GM12878 (cell line): Measurements from ENCODE around the gene POLR2B. TPM values are rescaled to one million over a fixed set of nuclear protein-coding genes. Genes with fewer than 3 reads are reported as not detected.

ENCODE experiments used
- ATAC-seq: fragments of 200-7000 bp; cut with Tn5 transposase; 3 replicates; pipeline ENCODE4 v1.9.1; 2020; ENCODE audit warnings: mild to moderate bottlenecking, moderate library complexity
- BruUV-seq: library from RNA; stranded (reverse); fragments of 400-500 nt; replicated peaks from 2 replicates; lab custom pipeline; 2021; lab: Mats Ljungman, UMichigan
- CTCF ChIA-PET: fragments of 300-600 bp; sonication (Branson Sonifier 250); formaldehyde crosslinking; extraction: SDS; loops from one replicate; lab custom pipeline; 2021; ENCODE audit warnings: inconsistent platforms; lab: Yijun Ruan, JAX
- POLR2A ChIA-PET: fragments of 350-600 bp; formaldehyde crosslinking; extraction: SDS; loops from one replicate; lab custom pipeline; 2021; ENCODE audit warnings: inconsistent platforms; lab: Charles Lee
- RAD21 ChIA-PET: fragments of 300-600 bp; sonication (Branson Sonifier 250); formaldehyde crosslinking; loops from one replicate; lab custom pipeline; 2023; ENCODE audit warnings: antibody characterized with exemption; ENCODE audit not compliant: unreplicated experiment; lab: Charles Lee
- SMC1A ChIA-PET: fragments of 300-600 bp; sonication (Branson Sonifier 250); formaldehyde crosslinking; loops from one replicate; lab custom pipeline; 2023; ENCODE audit not compliant: unreplicated experiment, uncharacterized antibody; lab: Charles Lee
- DNase-seq: peaks from one replicate; pipeline ENCODE4 v3.0.0-alpha.2; 2011; ENCODE audit warnings: low read depth, low spot score
- FAIRE-seq: peaks from 3 replicates; lab custom pipeline; 2011; peaks lifted over from hg19 to GRCh38; lab: Jason Lieb, UNC
- H2AFZ ChIP-seq: 2 replicates; pipeline ENCODE4 v1.6.0; 2011; ENCODE audit warnings: low read depth, low read length, control low read depth; ENCODE audit not compliant: control insufficient read depth
- H3K27ac ChIP-seq: 2 replicates; pipeline ENCODE4 v1.5.1; 2011; ENCODE audit warnings: control low read depth; ENCODE audit not compliant: control insufficient read depth, insufficient read depth
- H3K27me3 ChIP-seq, 2 experiments: replicated peaks in 1 of 2; 2 replicates each; pipeline versions ENCODE4 v1.6.0 to v1.6.1; 2011; ENCODE audit warnings: low read length in 1 of 2; ENCODE audit not compliant: control insufficient read depth in 2 of 2, insufficient read depth in 2 of 2
- H3K36me3 ChIP-seq, 2 experiments: 2 replicates each; pipeline ENCODE4 v1.5.1; 2011; ENCODE audit warnings: low read length in 1 of 2; ENCODE audit not compliant: control insufficient read depth in 2 of 2, insufficient read depth in 2 of 2
- H3K4me1 ChIP-seq: 2 replicates; pipeline ENCODE4 v1.6.1; 2011; ENCODE audit warnings: mild to moderate bottlenecking, low read length, moderate library complexity, mixed read lengths; ENCODE audit not compliant: control insufficient read depth, insufficient read depth
- H3K4me2 ChIP-seq: 2 replicates; pipeline ENCODE4 v1.6.0; 2011; ENCODE audit warnings: control low read depth; ENCODE audit not compliant: control insufficient read depth, insufficient read depth
- H3K4me3 ChIP-seq: fragments of 200-600 bp; sonication (generic); 2 replicates; pipeline ENCODE4 v1.5.1; 2016
- H3K79me2 ChIP-seq: 2 replicates; pipeline ENCODE4 v1.6.0; 2011; ENCODE audit warnings: low read length; ENCODE audit not compliant: control insufficient read depth, insufficient read depth
- H3K9ac ChIP-seq: 2 replicates; pipeline ENCODE4 v1.8.0; 2011; ENCODE audit warnings: low read length, control low read depth, mixed read lengths; ENCODE audit not compliant: control insufficient read depth, insufficient read depth
- H3K9me3 ChIP-seq: replicated peaks from 3 replicates; pipeline ENCODE4 v1.5.1; 2011; ENCODE audit warnings: mild to moderate bottlenecking, low read length; ENCODE audit not compliant: control insufficient read depth, insufficient read depth
- H4K20me1 ChIP-seq: 2 replicates; pipeline ENCODE4 v1.6.0; 2011; ENCODE audit not compliant: control insufficient read depth, insufficient read depth
- ESRRA ChIP-seq: IDR thresholded peaks from 2 replicates; pipeline ENCODE4 v1.6.1; 2012; ENCODE audit warnings: mild to moderate bottlenecking, low read length, improper control_type of control experiment
- KLF5 ChIP-seq: fragments of 450-650 bp; IDR thresholded peaks from 2 replicates; pipeline ENCODE4 v1.6.1; 2014; ENCODE audit warnings: mild to moderate bottlenecking; ENCODE audit not compliant: partially characterized antibody
- LARP7 ChIP-seq: fragments of 450-650 bp; IDR thresholded peaks from 2 replicates; pipeline ENCODE4 v1.6.1; 2017; ENCODE audit warnings: mild to moderate bottlenecking
- PBX3 ChIP-seq: IDR thresholded peaks from 2 replicates; pipeline ENCODE4 v1.6.1; 2011; ENCODE audit warnings: mild to moderate bottlenecking, low read depth, low read length, moderate library complexity; ENCODE audit not compliant: insufficient replicate concordance
- RELB ChIP-seq: fragments of 450-650 bp; IDR thresholded peaks from 2 replicates; pipeline ENCODE4 v1.6.1; 2017; ENCODE audit warnings: low read depth, mild to moderate bottlenecking, moderate library complexity
- RUNX3 ChIP-seq: IDR thresholded peaks from 2 replicates; pipeline ENCODE4 v1.6.1; 2012; ENCODE audit warnings: low read length, inconsistent platforms
- SREBF2 ChIP-seq: IDR thresholded peaks from 2 replicates; pipeline ENCODE4 v1.6.1; 2012; ENCODE audit warnings: mild to moderate bottlenecking, low read length
- SRF ChIP-seq, 2 experiments: IDR thresholded peaks; 2 replicates each; pipeline ENCODE4 v1.6.1; 2011; ENCODE audit warnings: low read depth in 2 of 2, low read length in 2 of 2, mild to moderate bottlenecking in 1 of 2, moderate library complexity in 1 of 2
- TARDBP ChIP-seq: IDR thresholded peaks from 2 replicates; pipeline ENCODE4 v1.6.1; 2016; ENCODE audit warnings: borderline replicate concordance
- ZBED1 ChIP-seq: IDR thresholded peaks from 2 replicates; pipeline ENCODE4 v1.6.1; 2016; ENCODE audit warnings: borderline replicate concordance
- ZNF274 ChIP-seq: IDR thresholded peaks from one replicate; pipeline ENCODE4 v1.8.0; 2011; ENCODE audit not compliant: insufficient read length, insufficient read depth
- WGBS: methylation state at CpG from one replicate; pipeline ENCODE4 v1.1.6; 2016; ENCODE audit warnings: low lambda C conversion rate; ENCODE audit not compliant: insufficient replicate concordance, insufficient coverage; ENCODE audit errors: missing lambda C conversion rate; 5-methylcytosine and 5-hydroxymethylcytosine counted together
- in situ Hi-C: fragments of 300-500 bp; cut with MboI; formaldehyde crosslinking; loops from 9 replicates; pipeline ENCODE4 v1.14.3; 2018; ENCODE audit warnings: mixed read lengths
- intact Hi-C: fragments of 100-400 bp; cut with micrococcal nuclease; formaldehyde crosslinking; loops from one replicate; pipeline ENCODE4 v1.14.2; 2022; ENCODE audit not compliant: unreplicated experiment
- polyA plus RNA-seq, 11 experiments: library from polyadenylated mRNA; depleted of rRNA in 4 of 11; unstranded in 6 of 11; stranded (reverse) in 5 of 11; fragments of >200 nt; fragmentation: Nextera tagmentation in 4 of 11; fragmentation: Illumina TruSeq in 1 of 11; extraction: Ambion mirVana in 4 of 11; extraction: Trizol in 1 of 11; gene quantifications; 1 replicate in 1 of 11; 2 replicates in 10 of 11; pipeline versions ENCODE4 v1.2.1 to v1.2.3, GENCODE V29; 2011 to 2016; ENCODE audit warnings: inconsistent platforms in 2 of 11, missing spikeins in 2 of 11, low read depth in 1 of 11
- total RNA-seq, 4 experiments: library from RNA; depleted of rRNA in 3 of 4; stranded (reverse); fragments of >200 nt in 3 of 4; fragmentation: Illumina TruSeq in 1 of 4; extraction: Trizol in 1 of 4; gene quantifications; 2 replicates each; pipeline versions ENCODE4 v1.2.1 to v1.2.3, GENCODE V29; 2013 to 2021
- TF ChIP-seq, protein P1 (sequence below): fragments of 150-350 bp; IDR thresholded peaks from 2 replicates; pipeline ENCODE4 v1.6.1; 2016; ENCODE audit warnings: low read depth, low read length

POLR2B gene
- total and polyA plus RNA-seq, 10 of the 15 experiments (the other 5 are each of a cell fraction or from before 2014, with no cell fraction given), result 46.0 to 183 (median 99.2) TPM

- in situ Hi-C loops, result no loop called here
These were observed 60.6 kb downstream of the POLR2B start for GRCh38 chr4:57039345-57039744.

DNA sequence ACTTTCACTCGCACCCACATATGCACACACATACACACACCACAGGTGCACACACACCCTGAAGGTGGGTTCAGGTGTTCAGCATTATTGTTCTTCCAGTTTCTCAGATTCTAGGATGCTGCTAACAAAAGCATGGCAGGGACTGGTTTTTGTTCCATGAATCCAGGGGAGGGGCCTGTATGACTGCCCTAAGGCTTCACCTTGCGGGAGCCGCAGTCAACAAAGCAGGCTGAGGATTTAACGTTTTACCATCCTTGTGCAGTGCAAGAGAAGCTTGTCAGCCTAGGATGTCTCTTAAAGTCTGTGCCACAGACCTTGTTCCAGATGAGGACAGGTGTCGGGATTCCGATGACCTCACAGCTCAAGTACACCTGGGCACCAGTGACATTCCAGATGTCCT lies 61.8 kb downstream of the POLR2B start:
- ChIA-PET RAD21 (no interaction called here), SMC1A (no interaction called here), CTCF (interaction anchor here (1.5 kb wide), 1 partner anchor 9 kb away, joined by 4 read pairs; no protein-coding TSS in a partner anchor), POLR2A (no interaction called here)
- Histone ChIP-seq H3K4me2 (no peak overlapping the region), H2AFZ (no peak overlapping the region), H3K27me3 (no peaks in the 10 kb centered on the region), H3K36me3 (no peaks in the 10 kb centered on the region), H4K20me1 (no peaks in the 10 kb centered on the region), H3K9me3 (no peaks in the 10 kb centered on the region), H3K4me1 (no peaks in the 10 kb centered on the region), H3K4me3 (no peak overlapping the region), H3K27ac (no peak overlapping the region), H3K9ac (no peak overlapping the region), H3K79me2 (no peaks in the 10 kb centered on the region)
- FAIRE-seq, result no peak
- ATAC-seq, result no peak
- 47% methylated on average over 6 of the region's 6 CpGs for WGBS
- in situ Hi-C loops, result no loop called here
- BruUV-seq, result no TSS peak
- intact Hi-C loops, result no loop called here
- no peak for DNase-seq
- TF ChIP-seq RELB (no peak), ZBED1 (no peak), RUNX3 (no peak), LARP7 (no peak), ESRRA (no peak), SRF (IDR thresholded peaks at IDR 0.05; ENCODE audit: low read depth in 2 of 2, low read length in 2 of 2) (no peak), TARDBP (no peak), ZNF274 (no peak)
- TF ChIP-seq, protein P1, sequence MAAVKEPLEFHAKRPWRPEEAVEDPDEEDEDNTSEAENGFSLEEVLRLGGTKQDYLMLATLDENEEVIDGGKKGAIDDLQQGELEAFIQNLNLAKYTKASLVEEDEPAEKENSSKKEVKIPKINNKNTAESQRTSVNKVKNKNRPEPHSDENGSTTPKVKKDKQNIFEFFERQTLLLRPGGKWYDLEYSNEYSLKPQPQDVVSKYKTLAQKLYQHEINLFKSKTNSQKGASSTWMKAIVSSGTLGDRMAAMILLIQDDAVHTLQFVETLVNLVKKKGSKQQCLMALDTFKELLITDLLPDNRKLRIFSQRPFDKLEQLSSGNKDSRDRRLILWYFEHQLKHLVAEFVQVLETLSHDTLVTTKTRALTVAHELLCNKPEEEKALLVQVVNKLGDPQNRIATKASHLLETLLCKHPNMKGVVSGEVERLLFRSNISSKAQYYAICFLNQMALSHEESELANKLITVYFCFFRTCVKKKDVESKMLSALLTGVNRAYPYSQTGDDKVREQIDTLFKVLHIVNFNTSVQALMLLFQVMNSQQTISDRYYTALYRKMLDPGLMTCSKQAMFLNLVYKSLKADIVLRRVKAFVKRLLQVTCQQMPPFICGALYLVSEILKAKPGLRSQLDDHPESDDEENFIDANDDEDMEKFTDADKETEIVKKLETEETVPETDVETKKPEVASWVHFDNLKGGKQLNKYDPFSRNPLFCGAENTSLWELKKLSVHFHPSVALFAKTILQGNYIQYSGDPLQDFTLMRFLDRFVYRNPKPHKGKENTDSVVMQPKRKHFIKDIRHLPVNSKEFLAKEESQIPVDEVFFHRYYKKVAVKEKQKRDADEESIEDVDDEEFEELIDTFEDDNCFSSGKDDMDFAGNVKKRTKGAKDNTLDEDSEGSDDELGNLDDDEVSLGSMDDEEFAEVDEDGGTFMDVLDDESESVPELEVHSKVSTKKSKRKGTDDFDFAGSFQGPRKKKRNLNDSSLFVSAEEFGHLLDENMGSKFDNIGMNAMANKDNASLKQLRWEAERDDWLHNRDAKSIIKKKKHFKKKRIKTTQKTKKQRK, result no peak

More at GRCh38 chr4:57039345-57039744, 60.6 kb downstream of the POLR2B start:
- Histone ChIP-seq H3K4me3 (no peak overlapping the region), H2AFZ (no peak overlapping the region), H3K36me3 (no peaks in the 10 kb centered on the region), H3K4me1 (no peaks in the 10 kb centered on the region), H3K4me2 (no peak overlapping the region), H3K9me3 (no peaks in the 10 kb centered on the region), H3K79me2 (no peaks in the 10 kb centered on the region)
- ChIA-PET CTCF (interaction anchor here (1.2 to 1.5 kb wide), 2 partner anchors 8 to 17 kb away, joined by 4 read pairs; no protein-coding TSS in a partner anchor), RAD21 (interaction anchor here (0.6 kb wide), 1 partner anchor 118 kb away, joined by 3 read pairs; no protein-coding TSS in a partner anchor), POLR2A (no interaction called here)
- WGBS, result 37% methylated on average over 2 of the region's 2 CpGs
- DNase-seq (no peak), FAIRE-seq (no peak), ATAC-seq (no peak)
- no TSS peak for BruUV-seq
- no peak for TF ChIP-seq KLF5
- no peak for TF ChIP-seq PBX3
- no peak for TF ChIP-seq SREBF2
- TF ChIP-seq, all 136 proteins: peak for 0
- H3K27me3 ChIP-seq, result no peaks in the 10 kb centered on the region
- intact Hi-C loops, result no loop called here
- no peak overlapping the region for H3K9ac ChIP-seq
- SMC1A ChIA-PET, result no interaction called here
- no peak overlapping the region for H3K27ac ChIP-seq
- no peaks in the 10 kb centered on the region for H4K20me1 ChIP-seq
